Stimulated activated memory B cell treated with anti-CD40 and anti-IgM and Interleukin-4, amounts not matched to agents 10 μg/mL and 1 μg/mL and 100 μg/mL, for 72 hours (primary cell): Measurements from ENCODE around the gene RAB2B.
"Not testable (repeated sequence)": the region's sequence is repeated elsewhere in the genome, so short reads cannot be mapped to it uniquely, and the experiment has no call there.

ENCODE experiments used
- ATAC-seq: fragments of 150-1000 bp; cut with Tn5 transposase; 2 replicates; pipeline ENCODE4 v1.10.0; 2021
- H3K27ac Mint-ChIP-seq: one replicate; pipeline ENCODE4 v1.8.0; 2022; ENCODE audit warnings: mild to moderate bottlenecking, mixed read lengths
- H3K27me3 Mint-ChIP-seq: one replicate; pipeline ENCODE4 v1.8.0; 2022; ENCODE audit warnings: mixed read lengths
- H3K36me3 Mint-ChIP-seq: one replicate; pipeline ENCODE4 v1.8.0; 2022; ENCODE audit warnings: mixed read lengths
- H3K4me1 Mint-ChIP-seq: one replicate; pipeline ENCODE4 v1.8.0; 2022; ENCODE audit warnings: mixed read lengths
- H3K4me3 Mint-ChIP-seq: one replicate; pipeline ENCODE4 v1.8.0; 2022; ENCODE audit warnings: mild to moderate bottlenecking, moderate library complexity, mixed read lengths
- H3K9me3 Mint-ChIP-seq: one replicate; pipeline ENCODE4 v1.8.0; 2022; ENCODE audit warnings: mixed read lengths

RAB2B gene

GRCh38 chr14:21503376-21503775, 26.6 kb upstream of the RAB2B start:
- H3K36me3 Mint-ChIP-seq = peaks cover 52% of the 10 kb centered on the region
- no peaks in the 10 kb centered on the region for H3K27me3 Mint-ChIP-seq
- no peak for ATAC-seq
- peaks cover 28% of the 10 kb centered on the region for H3K4me1 Mint-ChIP-seq
- H3K9me3 Mint-ChIP-seq = no peaks in the 10 kb centered on the region
- H3K27ac Mint-ChIP-seq = peak overlapping the region; percentile 35
- no peak overlapping the region for H3K4me3 Mint-ChIP-seq

GRCh38 chr14:21501568-21501967, 24.8 kb upstream of the RAB2B start:
- Mint-ChIP-seq H3K4me1 (peaks cover 16% of the 10 kb centered on the region), H3K36me3 (peaks cover 42% of the 10 kb centered on the region), H3K27ac (no peak overlapping the region), H3K4me3 (no peak overlapping the region), H3K9me3 (no peaks in the 10 kb centered on the region), H3K27me3 (no peaks in the 10 kb centered on the region)
- ATAC-seq = no peak

- peak; percentile 41 for ATAC-seq
- Mint-ChIP-seq H3K9me3 (no peaks in the 10 kb centered on the region), H3K4me3 (no peak overlapping the region), H3K27ac (no peak overlapping the region), H3K4me1 (peaks cover 6% of the 10 kb centered on the region), H3K27me3 (no peaks in the 10 kb centered on the region), H3K36me3 (peaks cover 48% of the 10 kb centered on the region)
Measured at GRCh38 chr14:21498540-21499526, 22.1 kb upstream of the RAB2B start.

GRCh38 chr14:21496453-21496852, 19.7 kb upstream of the RAB2B start:
- Mint-ChIP-seq H3K4me1 (no peaks in the 10 kb centered on the region), H3K9me3 (no peaks in the 10 kb centered on the region), H3K36me3 (peaks cover 45% of the 10 kb centered on the region), H3K4me3 (no peak overlapping the region), H3K27me3 (no peaks in the 10 kb centered on the region), H3K27ac (no peak overlapping the region)
- no peak for ATAC-seq

GRCh38 chr14:21494902-21495762, 18.4 kb upstream of the RAB2B start:
- Mint-ChIP-seq H3K36me3 (peaks cover 44% of the 10 kb centered on the region), H3K4me1 (no peaks in the 10 kb centered on the region), H3K27ac (no peak overlapping the region), H3K27me3 (no peaks in the 10 kb centered on the region), H3K9me3 (no peaks in the 10 kb centered on the region), H3K4me3 (no peak overlapping the region)
- ATAC-seq = no peak

GRCh38 chr14:21486640-21487087, 9.9 kb upstream of the RAB2B start:
- Mint-ChIP-seq H3K4me3 (no peak overlapping the region), H3K9me3 (no peaks in the 10 kb centered on the region), H3K27me3 (no peaks in the 10 kb centered on the region), H3K27ac (no peak overlapping the region), H3K4me1 (no peaks in the 10 kb centered on the region), H3K36me3 (peaks cover 32% of the 10 kb centered on the region)
- ATAC-seq = no peak

- no peaks in the 10 kb centered on the region for H3K9me3 Mint-ChIP-seq
- H3K4me1 Mint-ChIP-seq = peaks cover 46% of the 10 kb centered on the region
- H3K27ac Mint-ChIP-seq = peak overlapping the region; percentile 87
- peaks cover 31% of the 10 kb centered on the region for H3K36me3 Mint-ChIP-seq
- peak overlapping the region; percentile 95 for H3K4me3 Mint-ChIP-seq
- H3K27me3 Mint-ChIP-seq = no peaks in the 10 kb centered on the region
- ATAC-seq = peak; percentile 77
Measured at GRCh38 chr14:21476523-21476924, 235 bp downstream of the RAB2B start.

- Mint-ChIP-seq H3K9me3 (no peaks in the 10 kb centered on the region), H3K4me3 (peak overlapping the region; percentile 95), H3K4me1 (peaks cover 46% of the 10 kb centered on the region), H3K36me3 (peaks cover 31% of the 10 kb centered on the region), H3K27ac (peak overlapping the region; percentile 87), H3K27me3 (no peaks in the 10 kb centered on the region)
- no peak for ATAC-seq
Measured at GRCh38 chr14:21475767-21476522, 814 bp downstream of the RAB2B start.

- H3K4me3 Mint-ChIP-seq = no peak overlapping the region
- peaks cover 52% of the 10 kb centered on the region for H3K36me3 Mint-ChIP-seq
- no peaks in the 10 kb centered on the region for H3K27me3 Mint-ChIP-seq
- ATAC-seq = no peak
- H3K4me1 Mint-ChIP-seq = peaks cover 7% of the 10 kb centered on the region
- no peak overlapping the region for H3K27ac Mint-ChIP-seq
- no peaks in the 10 kb centered on the region for H3K9me3 Mint-ChIP-seq
Measured at GRCh38 chr14:21467616-21468015, 9.1 kb downstream of the RAB2B start.

GRCh38 chr14:21455912-21456667, 20.7 kb downstream of the RAB2B start, which contains the start of gene CHD8:
Gene CHD8, minus strand, starts transcription at chr14:21456123. Its CDS starts 24,480 bp downstream, at chr14:21431643.
- Mint-ChIP-seq H3K4me3 (peak within 1 kb of the TSS; percentile 91), H3K27me3 (no peaks in the 10 kb centered on the region), H3K4me1 (peaks cover 33% of the 10 kb centered on the region), H3K36me3 (peaks cover 12% of the 10 kb centered on the region), H3K9me3 (no peaks in the 10 kb centered on the region), H3K27ac (peak within 1 kb of the TSS; percentile 92)
- ATAC-seq = peak; percentile 99

GRCh38 chr14:21455592-21455911, 21.2 kb downstream of the RAB2B start:
- no peaks in the 10 kb centered on the region for H3K27me3 Mint-ChIP-seq
- peak; percentile 45 for ATAC-seq

GRCh38 chr14:21454843-21455544, 21.8 kb downstream of the RAB2B start:
- Mint-ChIP-seq H3K4me3 (peak overlapping the region; percentile 91), H3K27ac (peak overlapping the region; percentile 92), H3K27me3 (no peaks in the 10 kb centered on the region), H3K36me3 (peaks cover 6% of the 10 kb centered on the region), H3K4me1 (peaks cover 41% of the 10 kb centered on the region), H3K9me3 (no peaks in the 10 kb centered on the region)
- ATAC-seq = no peak

More at GRCh38 chr14:21455592-21455911, 21.2 kb downstream of the RAB2B start:
- Mint-ChIP-seq H3K36me3 (peaks cover 7% of the 10 kb centered on the region), H3K9me3 (no peaks in the 10 kb centered on the region), H3K27ac (peak overlapping the region; percentile 92), H3K4me3 (peak overlapping the region; percentile 91), H3K4me1 (peaks cover 35% of the 10 kb centered on the region)

- H3K27me3 Mint-ChIP-seq = no peaks in the 10 kb centered on the region
- no peaks in the 10 kb centered on the region for H3K9me3 Mint-ChIP-seq
- no peak overlapping the region for H3K27ac Mint-ChIP-seq
- peaks cover 11% of the 10 kb centered on the region for H3K36me3 Mint-ChIP-seq
- no peak overlapping the region for H3K4me3 Mint-ChIP-seq
- peaks cover 52% of the 10 kb centered on the region for H3K4me1 Mint-ChIP-seq
- ATAC-seq = no peak
Measured at GRCh38 chr14:21449899-21450216, 26.9 kb downstream of the RAB2B start.

GRCh38 chr14:21442657-21443056, 34.1 kb downstream of the RAB2B start:
- H3K9me3 Mint-ChIP-seq, ATAC-seq, H3K27me3 Mint-ChIP-seq, H3K27ac Mint-ChIP-seq, H3K4me3 Mint-ChIP-seq: not testable (repeated sequence)
- peaks cover 22% of the 10 kb centered on the region for H3K36me3 Mint-ChIP-seq
- H3K4me1 Mint-ChIP-seq = peaks cover 56% of the 10 kb centered on the region
